ENCODE results near the gene DIS3.

DIS3 gene

DNA sequence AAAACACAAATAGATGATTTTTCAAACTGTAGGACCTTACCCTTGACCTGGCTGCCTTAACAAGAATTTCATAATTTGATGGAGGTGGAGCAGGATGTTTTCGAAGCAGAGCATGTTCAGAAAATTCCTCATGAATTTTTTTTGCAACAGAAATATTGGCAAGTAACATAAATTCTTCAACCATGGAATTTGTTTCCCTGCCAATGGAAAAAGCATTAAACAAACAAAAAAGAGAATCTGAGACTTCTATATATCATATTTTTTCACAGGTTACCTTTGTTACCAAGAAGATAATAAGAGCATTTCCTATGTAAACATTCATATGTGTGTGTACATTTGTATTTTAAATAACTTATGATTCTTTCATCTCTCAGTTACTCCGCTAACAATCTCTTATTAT lies 18.3 kb downstream of the DIS3 start:
- TF ChIP-seq CTCF (IDR thresholded peaks at IDR 0.05; ENCODE audit: insufficient read depth, missing control alignments), result no peak
- FAIRE-seq (no peak), DNase-seq (ENCODE audit: insufficient read length, low spot score) (no peak)

DNA sequence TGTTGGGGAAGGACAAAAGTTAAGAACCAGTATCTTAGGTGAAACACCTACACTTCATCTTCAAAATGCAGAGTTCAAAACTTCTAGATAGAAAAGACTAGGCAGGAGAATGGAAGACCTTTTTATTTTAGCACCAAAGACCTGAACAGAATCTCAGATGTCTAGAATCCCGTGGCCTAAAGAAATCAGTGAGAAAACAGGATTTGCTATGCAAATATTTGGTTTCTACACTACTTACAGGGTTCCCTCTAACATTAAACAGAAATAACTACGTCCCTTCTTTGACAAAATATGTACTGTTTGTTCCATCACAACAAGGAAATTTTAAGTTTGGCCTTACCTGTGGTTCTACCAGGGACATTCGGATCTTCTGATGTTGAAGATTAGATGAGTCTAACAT lies 21.5 kb downstream of the DIS3 start:
- TF ChIP-seq CTCF (IDR thresholded peaks at IDR 0.05; ENCODE audit: insufficient read depth, missing control alignments), result no peak
- FAIRE-seq (peak; percentile 76), DNase-seq (ENCODE audit: insufficient read length, low spot score) (no peak)

DNA sequence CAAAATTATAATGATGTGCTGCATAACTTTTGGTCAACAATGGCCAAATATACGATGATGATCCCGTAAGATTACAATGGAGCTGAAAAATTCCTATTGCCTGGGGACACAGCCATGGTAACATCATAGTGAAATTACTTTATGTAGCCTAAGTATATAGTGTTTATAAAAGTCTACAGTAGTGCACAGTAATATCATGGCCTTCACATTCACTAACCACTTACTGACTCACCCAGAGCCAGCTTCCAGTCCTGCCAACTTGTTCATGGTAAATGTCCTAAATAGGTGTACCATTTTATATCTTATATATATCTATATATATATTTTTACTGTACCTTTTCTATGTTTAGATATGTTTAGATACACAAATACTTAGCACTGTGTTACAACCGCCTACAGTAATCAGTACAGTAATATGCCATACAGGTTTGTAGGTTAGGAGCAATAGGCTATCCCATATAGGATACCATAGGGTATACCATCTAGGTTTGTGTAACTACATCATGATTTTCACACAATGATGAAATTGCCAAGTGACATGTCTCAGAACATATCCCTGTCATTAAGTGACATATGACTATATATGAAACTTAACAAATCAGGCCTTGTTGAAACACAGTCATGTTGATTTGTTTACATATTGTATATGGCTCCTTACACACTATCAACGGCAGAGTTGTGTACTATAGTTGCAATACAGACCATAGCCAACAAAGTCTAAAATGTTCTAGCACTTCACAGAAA lies 23.7 kb downstream of the DIS3 start:
- no peak for FAIRE-seq
- TF ChIP-seq CTCF (IDR thresholded peaks at IDR 0.05; ENCODE audit: insufficient read depth, missing control alignments), result no peak
- no peak for DNase-seq (ENCODE audit: insufficient read length, low spot score)

DNA sequence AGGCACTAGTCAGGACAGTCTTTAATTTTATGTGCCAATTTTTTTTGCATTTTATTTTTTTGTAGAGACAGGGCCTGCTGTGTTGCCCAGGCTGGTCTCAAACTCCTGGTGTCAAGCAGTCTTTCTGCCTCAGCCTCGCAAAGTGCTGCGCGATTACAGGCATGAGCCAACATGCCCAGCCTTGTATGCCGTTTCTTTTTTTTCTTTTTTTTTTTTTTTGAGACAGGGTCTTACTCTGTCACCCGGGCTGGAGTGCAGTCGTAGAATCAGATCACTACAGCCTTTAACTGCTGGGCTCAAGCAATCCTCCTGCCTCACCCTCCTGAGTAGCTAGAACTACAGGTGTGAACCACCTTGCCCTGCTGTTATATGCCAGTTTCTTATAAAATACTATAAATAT lies 27.6 kb downstream of the DIS3 start:
- no peak for DNase-seq (ENCODE audit: insufficient read length, low spot score)
- no peak for TF ChIP-seq CTCF (IDR thresholded peaks at IDR 0.05; ENCODE audit: insufficient read depth, missing control alignments)
- no peak for FAIRE-seq

GRCh38 chr13:72751220-72751619 lies 30.5 kb downstream of the DIS3 start:
- no peak for TF ChIP-seq CTCF (IDR thresholded peaks at IDR 0.05; ENCODE audit: insufficient read depth, missing control alignments)
- FAIRE-seq (no peak), DNase-seq (ENCODE audit: insufficient read length, low spot score) (no peak)

DNA sequence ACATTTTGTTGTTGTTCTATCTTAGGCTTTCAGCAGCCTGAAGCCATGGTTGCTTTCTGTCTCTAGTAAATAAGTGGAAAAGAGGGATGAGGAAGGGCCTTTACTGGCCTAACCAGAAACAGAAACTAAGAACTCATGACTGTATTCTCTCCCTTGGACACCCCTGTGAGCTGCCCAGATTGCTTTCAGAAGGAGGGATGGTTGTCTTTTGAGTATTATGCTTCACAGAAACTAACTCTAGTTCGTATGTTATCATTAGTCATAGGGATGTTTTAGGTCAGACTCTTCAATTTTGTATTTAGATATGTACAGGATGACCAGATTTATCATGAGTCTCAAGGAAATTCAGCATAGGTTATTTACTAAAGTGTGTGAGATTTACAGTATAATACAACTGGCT lies 36.4 kb downstream of the DIS3 start:
- DNase-seq (ENCODE audit: insufficient read length, low spot score), result no peak
- TF ChIP-seq CTCF (IDR thresholded peaks at IDR 0.05; ENCODE audit: insufficient read depth, missing control alignments), result no peak

DNA sequence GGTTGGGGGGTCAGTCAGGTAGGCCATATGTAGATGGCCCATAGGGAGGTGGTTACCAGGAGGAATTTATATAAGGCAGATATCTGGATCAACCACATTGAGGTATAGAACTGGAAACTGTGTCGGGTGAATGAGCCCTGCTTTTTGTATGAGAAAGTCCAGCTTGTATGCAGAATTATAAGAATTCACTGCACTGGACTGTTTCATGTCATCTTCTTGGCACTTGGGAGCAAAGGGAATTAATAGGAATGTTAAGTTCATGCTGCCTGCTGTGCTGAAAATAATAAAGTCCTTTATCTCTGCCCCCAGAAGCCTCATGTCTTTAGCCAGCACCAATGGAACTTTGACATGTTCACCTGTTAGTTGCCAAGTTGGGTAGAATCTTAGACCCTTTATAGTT lies 41.7 kb downstream of the DIS3 start:
- no peak for TF ChIP-seq CTCF (IDR thresholded peaks at IDR 0.05; ENCODE audit: insufficient read depth, missing control alignments)
- FAIRE-seq, result no peak
- no peak for DNase-seq (ENCODE audit: insufficient read length, low spot score)

More for the DNA sequence above, 36.4 kb downstream of the DIS3 start:
- FAIRE-seq, result no peak

Measured in D721Med (cell line).